Activated naive CD4-positive, alpha-beta T cell treated with anti-CD3 and anti-CD28 coated beads for 36 hours (primary cell): Measurements from ENCODE around the gene KRTAP20-3. TPM values are rescaled to one million over a fixed set of nuclear protein-coding genes. Genes with fewer than 3 reads are reported as not detected.

ENCODE experiments used
- CTCF ChIA-PET: fragments of 350-600 bp; sonication (Branson Sonifier 250); formaldehyde crosslinking; loops from one replicate; lab custom pipeline; 2021; ENCODE audit warnings: antibody characterized with exemption; lab: Charles Lee
- DNase-seq: peaks from one replicate; pipeline ENCODE4 v3.0.0-alpha.2; 2020
- H3K27ac Mint-ChIP-seq: one replicate; pipeline ENCODE4 v1.8.0; 2021; ENCODE audit warnings: mild to moderate bottlenecking, mixed read lengths
- H3K27me3 Mint-ChIP-seq: one replicate; pipeline ENCODE4 v1.8.0; 2021; ENCODE audit warnings: low read depth, mixed read lengths
- H3K36me3 Mint-ChIP-seq: one replicate; pipeline ENCODE4 v1.8.0; 2021; ENCODE audit warnings: low read depth, mixed read lengths
- H3K4me1 Mint-ChIP-seq: one replicate; pipeline ENCODE4 v1.8.0; 2021; ENCODE audit warnings: low read depth, mixed read lengths
- H3K4me3 Mint-ChIP-seq: one replicate; pipeline ENCODE4 v1.8.0; 2021; ENCODE audit warnings: mild to moderate bottlenecking, moderate library complexity, mixed read lengths
- H3K9me3 Mint-ChIP-seq: one replicate; pipeline ENCODE4 v1.8.0; 2021; ENCODE audit warnings: mixed read lengths
- intact Hi-C: fragments of 100-400 bp; cut with micrococcal nuclease; formaldehyde crosslinking; loops from one replicate; pipeline ENCODE4 v1.15.1; 2023
- total RNA-seq, 2 experiments: library from RNA; stranded (reverse); gene quantifications; one replicate each; pipeline ENCODE4 v1.2.3, GENCODE V29; 2021

The KRTAP20-3 gene
- total RNA-seq, result not detected

DNA sequence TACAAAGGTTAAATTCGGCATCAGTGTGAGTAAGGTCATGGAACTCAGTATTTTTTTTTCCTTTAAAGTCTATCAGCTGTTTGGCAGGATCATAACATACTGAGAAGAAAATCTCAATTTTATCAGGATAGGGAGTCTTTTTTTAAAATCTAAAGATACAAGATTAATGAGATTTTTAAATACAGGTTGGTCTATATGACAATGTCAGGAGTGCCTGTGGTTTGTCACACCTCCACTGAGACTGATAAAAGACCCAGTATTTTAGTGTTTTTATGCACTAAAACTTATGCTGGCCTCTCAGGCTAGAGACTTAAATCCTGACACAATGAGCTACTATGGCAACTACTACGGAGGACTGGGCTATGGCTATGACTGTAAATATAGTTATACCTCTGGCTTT lies at the start of gene KRTAP20-3:
Gene KRTAP20-3 (plus strand): TSS at position 301 of the 400 bp plus-strand sequence.
- CTCF ChIA-PET, result interaction anchor here (0.6 kb wide), 1 partner anchor 205 kb away, joined by 3 read pairs; no protein-coding TSS in a partner anchor
- H3K4me3 Mint-ChIP-seq, result no peak within 1 kb of the TSS
- intact Hi-C loops, result no loop called here
- H3K9me3 Mint-ChIP-seq, result peaks cover 2% of the 10 kb centered on the region
- no peaks in the 10 kb centered on the region for H3K27me3 Mint-ChIP-seq
- H3K27ac Mint-ChIP-seq, result no peak within 1 kb of the TSS
- no peaks in the 10 kb centered on the region for H3K36me3 Mint-ChIP-seq
- no peak for DNase-seq
- no peaks in the 10 kb centered on the region for H3K4me1 Mint-ChIP-seq

GRCh38 chr21:30598802-30599201 lies 43.9 kb upstream of the KRTAP20-3 start, which contains the start of gene KRTAP6-2:
TSS of gene KRTAP6-2 (minus strand) at chr21:30598902. CDS start at chr21:30598874, 28 bp downstream.
- DNase-seq, result no peak
- no peak within 1 kb of the TSS for H3K27ac Mint-ChIP-seq
- CTCF ChIA-PET, result no interaction called here
- peaks cover 3% of the 10 kb centered on the region for H3K27me3 Mint-ChIP-seq
- H3K4me3 Mint-ChIP-seq, result no peak within 1 kb of the TSS
- intact Hi-C loops, result no loop called here
- H3K9me3 Mint-ChIP-seq, result peaks cover 3% of the 10 kb centered on the region
- no peaks in the 10 kb centered on the region for H3K4me1 Mint-ChIP-seq
- H3K36me3 Mint-ChIP-seq, result no peaks in the 10 kb centered on the region

DNA sequence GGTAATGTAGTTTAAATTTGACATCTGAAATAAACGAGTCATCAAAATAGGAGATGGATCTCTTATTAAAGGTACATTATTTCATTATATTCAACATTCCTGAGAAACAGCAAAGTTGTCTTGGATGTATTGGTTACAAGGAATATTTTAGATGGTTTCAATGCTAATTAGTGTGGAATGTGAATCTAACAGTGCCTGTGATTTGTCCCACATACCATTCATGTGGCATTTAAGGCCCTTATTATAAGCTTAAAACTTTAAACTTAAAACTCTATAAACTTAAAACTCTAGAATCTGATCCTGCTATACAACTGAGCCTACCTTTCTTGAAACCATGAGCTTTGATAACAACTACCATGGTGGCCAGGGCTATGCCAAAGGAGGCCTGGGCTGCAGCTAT lies 41.9 kb upstream of the KRTAP20-3 start, which contains the start of gene KRTAP22-1:
Gene KRTAP22-1 (plus strand): TSS at position 301 of the 400 bp plus-strand sequence.
- peaks cover 3% of the 10 kb centered on the region for H3K27me3 Mint-ChIP-seq
- no peak for DNase-seq
- no peaks in the 10 kb centered on the region for H3K4me1 Mint-ChIP-seq
- CTCF ChIA-PET, result no interaction called here
- H3K4me3 Mint-ChIP-seq, result no peak within 1 kb of the TSS
- H3K9me3 Mint-ChIP-seq, result peaks cover 3% of the 10 kb centered on the region
- intact Hi-C loops, result no loop called here
- H3K36me3 Mint-ChIP-seq, result no peaks in the 10 kb centered on the region
- no peak within 1 kb of the TSS for H3K27ac Mint-ChIP-seq

GRCh38 chr21:30605968-30606367 lies 36.7 kb upstream of the KRTAP20-3 start:
- CTCF ChIA-PET, result no interaction called here

GRCh38 chr21:30612132-30612531 lies 30.5 kb upstream of the KRTAP20-3 start:
- H3K36me3 Mint-ChIP-seq, result no peaks in the 10 kb centered on the region
- no peaks in the 10 kb centered on the region for H3K4me1 Mint-ChIP-seq
- no peak overlapping the region for H3K4me3 Mint-ChIP-seq
- no peaks in the 10 kb centered on the region for H3K27me3 Mint-ChIP-seq
- intact Hi-C loops, result no loop called here
- peaks cover 4% of the 10 kb centered on the region for H3K9me3 Mint-ChIP-seq
- CTCF ChIA-PET, result no interaction called here
- H3K27ac Mint-ChIP-seq, result no peak overlapping the region
- no peak for DNase-seq

More at GRCh38 chr21:30605968-30606367, 36.7 kb upstream of the KRTAP20-3 start:
- Mint-ChIP-seq H3K27me3 (peaks cover 3% of the 10 kb centered on the region), H3K4me3 (no peak overlapping the region), H3K27ac (no peak overlapping the region), H3K9me3 (peaks cover 6% of the 10 kb centered on the region), H3K4me1 (no peaks in the 10 kb centered on the region), H3K36me3 (no peaks in the 10 kb centered on the region)
- DNase-seq, result no peak
- intact Hi-C loops, result no loop called here

- no peaks in the 10 kb centered on the region for H3K4me1 Mint-ChIP-seq
- H3K27me3 Mint-ChIP-seq, result no peaks in the 10 kb centered on the region
- no peaks in the 10 kb centered on the region for H3K36me3 Mint-ChIP-seq
- no peak within 1 kb of the TSS for H3K27ac Mint-ChIP-seq
- intact Hi-C loops, result no loop called here
- no peak for DNase-seq
- H3K4me3 Mint-ChIP-seq, result no peak within 1 kb of the TSS
- CTCF ChIA-PET, result no interaction called here
- peaks cover 4% of the 10 kb centered on the region for H3K9me3 Mint-ChIP-seq
Measured at GRCh38 chr21:30613836-30614235, 28.8 kb upstream of the KRTAP20-3 start, which contains the start of gene KRTAP6-1. TSS of gene KRTAP6-1 (minus strand) at chr21:30613930. CDS start at chr21:30613904, 26 bp downstream.

DNA sequence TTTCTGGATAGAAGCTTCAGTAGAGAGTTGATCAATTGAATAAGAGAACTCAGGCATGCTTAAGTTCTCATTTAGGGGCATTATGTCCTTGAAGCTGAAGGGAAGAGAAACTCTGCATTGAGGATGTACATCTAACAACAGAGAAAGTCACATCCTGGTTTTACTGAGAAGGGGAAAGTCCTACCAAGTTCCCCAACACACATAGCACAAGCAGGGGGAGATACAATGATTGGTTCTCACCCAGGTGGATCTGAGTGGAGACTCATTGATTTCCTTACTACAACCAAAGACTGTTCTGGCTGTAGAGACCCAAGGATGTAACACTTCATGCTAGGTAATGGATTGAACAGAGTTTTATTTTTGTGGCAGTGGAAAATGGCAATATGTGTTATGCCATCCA lies 27.5 kb upstream of the KRTAP20-3 start:
- Mint-ChIP-seq H3K27ac (no peak overlapping the region), H3K36me3 (no peaks in the 10 kb centered on the region), H3K4me3 (no peak overlapping the region), H3K9me3 (peaks cover 4% of the 10 kb centered on the region), H3K27me3 (no peaks in the 10 kb centered on the region), H3K4me1 (no peaks in the 10 kb centered on the region)
- no peak for DNase-seq
- intact Hi-C loops, result no loop called here
- CTCF ChIA-PET, result no interaction called here

GRCh38 chr21:30616125-30616524 lies 26.5 kb upstream of the KRTAP20-3 start, which contains the start of gene KRTAP20-1:
TSS of gene KRTAP20-1 (plus strand) at chr21:30616425. CDS start at chr21:30616455, 30 bp downstream.
- no peaks in the 10 kb centered on the region for H3K4me1 Mint-ChIP-seq
- no peaks in the 10 kb centered on the region for H3K27me3 Mint-ChIP-seq
- no peak for DNase-seq
- H3K9me3 Mint-ChIP-seq, result no peaks in the 10 kb centered on the region
- CTCF ChIA-PET, result no interaction called here
- H3K36me3 Mint-ChIP-seq, result no peaks in the 10 kb centered on the region
- H3K27ac Mint-ChIP-seq, result no peak within 1 kb of the TSS
- intact Hi-C loops, result no loop called here
- H3K4me3 Mint-ChIP-seq, result no peak within 1 kb of the TSS

DNA sequence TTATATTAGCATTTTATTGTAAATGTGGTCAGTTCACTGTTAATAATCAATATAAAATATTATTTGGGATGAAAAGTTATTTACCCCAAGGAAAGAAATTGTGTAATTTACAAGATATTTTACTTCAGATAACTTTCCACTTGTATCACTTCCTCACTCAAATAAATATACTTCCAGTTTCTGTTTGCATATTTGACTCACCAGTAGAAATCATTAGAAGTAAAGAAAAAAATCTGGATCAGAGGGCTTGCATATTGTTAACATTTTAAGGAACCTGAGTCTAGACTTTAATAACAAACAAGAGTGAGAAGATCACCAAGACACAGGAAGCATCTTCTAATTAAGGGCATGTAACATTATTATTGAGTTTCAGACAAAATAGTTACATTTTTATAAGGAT lies 22.6 kb upstream of the KRTAP20-3 start:
- no peaks in the 10 kb centered on the region for H3K4me1 Mint-ChIP-seq
- no peaks in the 10 kb centered on the region for H3K36me3 Mint-ChIP-seq
- intact Hi-C loops, result no loop called here
- no peak overlapping the region for H3K27ac Mint-ChIP-seq
- H3K4me3 Mint-ChIP-seq, result no peak overlapping the region
- DNase-seq, result no peak
- CTCF ChIA-PET, result no interaction called here
- H3K27me3 Mint-ChIP-seq, result no peaks in the 10 kb centered on the region
- H3K9me3 Mint-ChIP-seq, result no peaks in the 10 kb centered on the region

GRCh38 chr21:30620522-30620921 lies 22.1 kb upstream of the KRTAP20-3 start, which contains the start of gene KRTAP20-4:
TSS of gene KRTAP20-4 (plus strand) at chr21:30620627.
- H3K27ac Mint-ChIP-seq, result no peak within 1 kb of the TSS
- CTCF ChIA-PET, result no interaction called here
- H3K4me3 Mint-ChIP-seq, result no peak within 1 kb of the TSS
- no peaks in the 10 kb centered on the region for H3K36me3 Mint-ChIP-seq
- no peak for DNase-seq
- no peaks in the 10 kb centered on the region for H3K4me1 Mint-ChIP-seq
- no peaks in the 10 kb centered on the region for H3K9me3 Mint-ChIP-seq
- intact Hi-C loops, result no loop called here
- no peaks in the 10 kb centered on the region for H3K27me3 Mint-ChIP-seq

DNA sequence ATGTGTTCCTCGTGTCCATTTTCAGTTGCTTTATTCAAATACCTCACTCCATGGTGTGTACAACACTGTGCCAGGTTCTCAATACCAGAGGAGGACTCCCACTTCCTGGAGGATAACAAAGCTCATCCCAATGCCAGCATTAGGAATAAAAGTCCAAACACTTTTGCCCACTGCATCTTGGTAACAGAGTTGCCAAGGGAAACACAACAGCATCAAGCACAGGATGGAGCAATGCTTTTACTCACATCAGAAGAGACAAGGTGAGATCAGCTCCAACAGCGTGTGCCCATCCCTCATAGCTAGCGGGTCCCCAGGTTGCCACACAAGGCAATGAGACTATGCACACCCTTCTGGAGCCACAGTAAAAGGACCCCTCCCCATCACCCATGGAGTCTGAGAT lies 19.3 kb upstream of the KRTAP20-3 start:
- H3K4me1 Mint-ChIP-seq, result no peaks in the 10 kb centered on the region
- H3K27me3 Mint-ChIP-seq, result no peaks in the 10 kb centered on the region
- H3K27ac Mint-ChIP-seq, result no peak overlapping the region
- no peak overlapping the region for H3K4me3 Mint-ChIP-seq
- no peaks in the 10 kb centered on the region for H3K36me3 Mint-ChIP-seq
- H3K9me3 Mint-ChIP-seq, result no peaks in the 10 kb centered on the region
- CTCF ChIA-PET, result no interaction called here
- intact Hi-C loops, result no loop called here
- no peak for DNase-seq

DNA sequence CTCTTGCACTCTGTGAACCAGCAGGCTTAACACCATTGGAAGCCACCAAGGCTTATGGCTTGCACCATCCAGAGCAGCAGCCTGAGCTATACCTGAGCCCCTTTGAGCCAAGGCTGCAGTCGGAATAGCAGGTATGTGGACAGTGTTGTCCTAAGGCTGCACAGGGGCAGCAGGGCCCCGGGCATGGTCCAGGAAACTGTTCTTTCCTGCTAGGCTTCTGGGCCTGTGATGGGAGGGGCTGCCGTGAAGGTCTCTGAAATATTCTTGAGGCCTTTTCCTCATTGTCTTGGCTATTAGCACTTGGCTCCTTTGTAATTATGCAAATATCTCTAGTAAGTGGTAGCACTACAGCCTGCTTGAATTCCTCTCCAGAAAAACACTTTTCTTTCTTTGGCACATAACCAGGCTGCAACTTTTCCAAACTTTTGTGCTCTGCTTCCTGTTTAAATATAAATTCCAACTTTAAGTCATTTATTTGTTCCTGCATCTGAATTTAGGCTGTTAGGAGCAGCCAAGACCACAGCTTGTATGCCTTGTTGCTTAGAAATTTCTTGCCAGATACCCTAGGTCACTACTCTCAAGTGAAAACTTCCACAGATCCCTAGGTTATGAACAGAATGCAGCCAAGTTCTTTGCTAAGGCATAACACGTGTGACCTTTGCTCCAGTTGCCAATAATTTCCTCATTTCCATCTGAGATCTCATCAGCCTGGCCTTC lies 17.1 kb upstream of the KRTAP20-3 start:
- H3K9me3 Mint-ChIP-seq, result no peaks in the 10 kb centered on the region
- intact Hi-C loops, result no loop called here
- H3K4me1 Mint-ChIP-seq, result no peaks in the 10 kb centered on the region
- no peak for DNase-seq
- no peak overlapping the region for H3K4me3 Mint-ChIP-seq
- no peaks in the 10 kb centered on the region for H3K27me3 Mint-ChIP-seq
- H3K36me3 Mint-ChIP-seq, result no peaks in the 10 kb centered on the region
- CTCF ChIA-PET, result interaction anchor here (0.6 kb wide), 1 partner anchor 458 kb away, joined by 5 read pairs; no protein-coding TSS in a partner anchor
- no peak overlapping the region for H3K27ac Mint-ChIP-seq

- CTCF ChIA-PET, result no interaction called here
- Mint-ChIP-seq H3K4me3 (no peak overlapping the region), H3K36me3 (no peaks in the 10 kb centered on the region), H3K27ac (no peak overlapping the region), H3K9me3 (no peaks in the 10 kb centered on the region), H3K4me1 (no peaks in the 10 kb centered on the region), H3K27me3 (no peaks in the 10 kb centered on the region)
- intact Hi-C loops, result no loop called here
- DNase-seq, result no peak
Measured at GRCh38 chr21:30628109-30628508, 14.6 kb upstream of the KRTAP20-3 start.
